Measurements from ENCODE around the gene MUC13. TPM values are rescaled to one million over a fixed set of nuclear protein-coding genes. Genes with fewer than 3 reads are reported as not detected.
A peak's percentile ranks its signal among the peaks of the same experiment; 100 is the strongest.

Gene MUC13
- total RNA-seq, 3 donors from 2014 or later = 0.05 to 0.10 TPM; not detected in 1

DNA sequence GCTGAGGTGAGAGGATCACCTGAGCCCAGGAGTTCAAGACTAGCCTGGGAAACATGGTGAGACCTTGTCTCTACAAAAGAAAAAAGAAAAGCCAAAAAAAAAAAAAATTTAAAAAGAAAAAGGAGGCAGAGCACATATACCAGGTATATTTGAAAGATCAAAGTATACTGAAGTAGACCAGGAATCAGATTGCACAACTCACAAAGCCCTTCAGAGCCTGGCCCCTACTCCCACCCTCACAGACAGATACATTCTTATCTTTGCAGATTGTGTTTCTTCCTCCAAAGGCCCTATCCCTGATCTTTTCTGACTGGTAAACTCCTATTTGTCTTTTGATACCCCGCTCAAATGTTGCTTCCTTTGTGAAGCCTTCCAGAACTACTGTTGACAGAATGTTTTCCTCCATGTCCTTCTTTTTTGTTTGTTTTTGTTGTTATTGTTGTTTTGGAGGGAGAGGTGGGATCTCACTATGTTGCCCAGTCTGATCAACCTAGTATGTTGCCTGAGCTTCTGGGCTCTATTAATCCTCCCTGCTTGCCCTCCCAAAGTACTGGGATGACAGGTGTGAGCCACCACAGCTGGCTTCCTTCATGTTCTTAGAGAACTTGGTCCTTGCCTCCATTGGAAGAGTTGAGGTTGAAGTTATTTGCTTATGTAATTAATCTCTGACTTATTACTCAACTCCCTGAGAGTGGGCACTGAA is 37.6 kb downstream of the MUC13 start:
- no peak overlapping the region for H3K4me3 Mint-ChIP-seq

DNA sequence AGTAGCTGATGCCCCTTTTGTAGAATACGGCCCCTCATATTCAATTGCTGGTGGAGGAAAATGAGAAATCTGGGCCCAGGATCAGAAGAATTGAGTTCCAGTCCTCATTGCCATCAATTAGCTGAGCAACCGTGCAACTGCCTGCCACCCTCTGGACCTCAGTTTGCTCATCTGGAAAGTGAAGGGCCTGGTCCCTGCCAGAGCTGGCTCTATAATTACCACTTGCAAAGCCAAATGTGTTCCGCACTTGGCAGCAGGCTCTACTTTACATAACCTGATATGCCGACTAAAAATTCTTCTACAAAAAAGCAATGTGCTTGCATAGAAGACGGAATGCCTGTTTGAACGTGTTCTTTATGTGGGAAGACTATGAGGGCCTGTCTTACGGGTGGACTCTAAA is 38.8 kb downstream of the MUC13 start:
- no peak for ATAC-seq
- Mint-ChIP-seq H3K27me3 (ENCODE audit: low read depth) (peaks cover 1% of the 10 kb centered on the region), H3K4me3 (no peak overlapping the region), H3K9me3 (no peaks in the 10 kb centered on the region), H3K4me1 (ENCODE audit: low read depth) (peaks cover 5% of the 10 kb centered on the region), H3K36me3 (ENCODE audit: insufficient read depth) (no peaks in the 10 kb centered on the region)
- no peak for DNase-seq

More for the DNA sequence above, 37.6 kb downstream of the MUC13 start:
- ATAC-seq (no peak), DNase-seq (no peak)
- Mint-ChIP-seq H3K9me3 (no peaks in the 10 kb centered on the region), H3K4me1 (ENCODE audit: low read depth) (peaks cover 11% of the 10 kb centered on the region), H3K27me3 (ENCODE audit: low read depth) (peaks cover 4% of the 10 kb centered on the region), H3K36me3 (ENCODE audit: insufficient read depth) (no peaks in the 10 kb centered on the region)

DNA sequence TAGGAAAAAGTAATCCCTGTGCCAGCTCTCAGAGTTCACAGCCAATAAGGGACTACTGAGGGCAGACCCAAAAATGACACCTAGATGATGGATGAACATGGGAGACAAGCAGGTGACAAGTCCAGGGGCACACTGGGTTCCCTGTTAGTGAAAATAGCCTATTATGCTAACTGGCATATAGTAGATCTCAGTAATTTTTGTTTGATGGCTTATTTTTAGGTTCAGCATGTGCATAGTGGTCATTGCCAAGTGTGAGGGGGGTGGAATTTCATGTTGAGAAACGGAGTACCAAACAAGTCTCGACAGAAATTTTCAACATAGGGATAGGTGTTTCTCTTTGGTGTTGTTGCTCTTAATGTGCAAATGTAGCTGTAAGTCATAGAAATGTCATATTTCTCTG is 41.0 kb downstream of the MUC13 start:
- H3K36me3 Mint-ChIP-seq (ENCODE audit: insufficient read depth) = no peaks in the 10 kb centered on the region
- ATAC-seq (no peak), DNase-seq (no peak)
- H3K27me3 Mint-ChIP-seq (ENCODE audit: low read depth) = peaks cover 18% of the 10 kb centered on the region
- no peaks in the 10 kb centered on the region for H3K4me1 Mint-ChIP-seq (ENCODE audit: low read depth)
- H3K9me3 Mint-ChIP-seq = no peaks in the 10 kb centered on the region
- no peak overlapping the region for H3K4me3 Mint-ChIP-seq

DNA sequence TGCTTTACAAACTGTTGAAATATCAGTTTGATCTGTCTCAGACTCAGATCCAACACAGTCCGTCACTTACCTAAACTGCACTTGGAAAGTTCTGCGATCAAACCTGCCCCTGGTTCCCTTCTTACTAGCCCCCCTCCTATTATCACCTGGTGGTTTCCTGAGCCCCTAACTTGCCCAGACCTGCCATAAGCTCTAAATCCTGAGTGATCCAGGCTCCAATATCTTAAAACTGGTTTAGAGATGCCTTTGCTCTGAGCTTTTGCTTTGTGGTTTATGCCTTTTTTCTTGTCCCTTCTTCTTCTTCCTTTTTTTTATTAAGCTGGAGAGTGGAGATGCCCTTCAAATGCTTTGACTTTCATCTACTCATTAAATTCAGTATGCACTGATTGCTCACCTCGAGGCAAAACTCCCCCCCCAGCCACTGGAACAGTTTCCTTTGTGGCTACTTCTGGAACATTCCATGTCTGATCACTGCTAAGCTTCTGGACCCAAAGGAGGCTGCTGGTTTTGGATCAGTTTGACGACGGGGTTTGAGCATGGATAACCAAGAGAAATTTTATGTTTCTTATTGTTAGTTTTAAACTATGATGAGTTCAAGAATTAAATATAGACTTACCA is 43.9 kb downstream of the MUC13 start:
- Mint-ChIP-seq H3K4me3 (no peak overlapping the region), H3K27me3 (ENCODE audit: low read depth) (peaks cover 32% of the 10 kb centered on the region), H3K36me3 (ENCODE audit: insufficient read depth) (no peaks in the 10 kb centered on the region), H3K9me3 (no peaks in the 10 kb centered on the region), H3K4me1 (ENCODE audit: low read depth) (no peaks in the 10 kb centered on the region)
- no peak for ATAC-seq
- DNase-seq = no peak

DNA sequence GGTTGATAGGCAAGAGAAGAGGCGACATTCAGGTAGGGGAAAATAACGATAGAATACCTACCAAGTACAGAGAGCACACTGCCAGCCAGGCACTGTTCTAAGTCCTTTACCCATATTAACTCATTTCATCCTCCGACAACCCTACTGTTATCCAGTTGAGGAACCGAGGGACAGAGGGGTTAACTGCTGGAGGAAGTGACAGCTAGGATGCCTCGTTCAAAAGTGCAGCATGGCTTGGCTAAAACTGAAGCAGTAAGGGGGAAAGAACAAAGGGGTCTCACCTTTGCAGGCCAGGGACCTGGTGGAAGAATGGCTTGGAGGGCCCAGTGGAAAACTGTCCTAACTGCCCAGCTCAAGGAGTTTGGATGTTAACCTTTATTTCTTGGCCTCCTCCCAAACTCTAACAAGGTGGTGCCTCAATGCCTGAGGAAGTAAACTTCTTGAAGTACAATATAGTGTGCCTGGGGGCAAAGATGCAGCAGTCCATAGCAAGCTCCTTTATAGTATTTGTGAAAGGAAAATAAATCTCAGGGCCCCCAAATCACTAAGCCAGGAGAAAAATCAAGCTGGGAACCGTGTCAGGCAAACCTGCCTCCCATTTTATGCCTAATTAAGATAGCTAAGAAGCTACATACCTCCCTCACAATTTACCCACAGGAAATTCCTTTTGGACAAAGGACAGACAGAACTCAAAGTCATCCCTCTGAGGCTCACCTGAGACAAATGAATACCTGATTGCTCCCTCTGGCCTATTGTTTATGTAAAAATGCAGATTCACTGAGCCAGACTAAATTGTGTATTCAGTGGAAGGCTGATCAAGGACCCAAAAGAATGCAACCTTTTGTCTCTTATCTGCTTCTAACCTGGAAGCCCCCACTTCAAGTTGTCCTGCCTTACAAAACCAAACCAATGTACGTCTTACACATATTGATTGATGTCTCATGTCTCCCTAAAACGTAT is 45.8 kb downstream of the MUC13 start:
- H3K27me3 Mint-ChIP-seq (ENCODE audit: low read depth) = peaks cover 42% of the 10 kb centered on the region
- H3K4me3 Mint-ChIP-seq = peak overlapping the region; percentile 63
- no peaks in the 10 kb centered on the region for H3K36me3 Mint-ChIP-seq (ENCODE audit: insufficient read depth)
- DNase-seq (no peak), ATAC-seq (no peak)
- no peaks in the 10 kb centered on the region for H3K4me1 Mint-ChIP-seq (ENCODE audit: low read depth)
- H3K9me3 Mint-ChIP-seq = no peaks in the 10 kb centered on the region

DNA sequence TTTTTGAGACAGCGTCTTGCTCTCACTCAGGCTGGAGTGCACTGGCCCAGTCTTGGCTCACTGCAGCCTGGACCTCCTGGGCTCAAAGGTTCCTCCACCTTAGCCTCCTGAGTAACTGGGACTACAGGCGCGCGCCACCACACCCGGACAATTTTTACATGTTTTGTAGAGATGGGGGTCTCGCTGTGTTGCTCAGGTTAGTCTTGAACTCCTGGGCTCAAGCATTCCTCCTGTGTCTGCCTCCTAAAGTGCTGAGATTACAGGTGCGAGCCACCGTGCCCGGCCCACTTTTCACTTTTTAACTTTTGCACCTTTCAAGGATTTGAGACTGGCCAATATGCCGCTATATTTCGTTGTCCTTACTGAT is 46.6 kb downstream of the MUC13 start:
- no peak for DNase-seq
- H3K27me3 Mint-ChIP-seq (ENCODE audit: low read depth) = peaks cover 47% of the 10 kb centered on the region
- H3K9me3 Mint-ChIP-seq = no peaks in the 10 kb centered on the region
- no peak for ATAC-seq
- no peaks in the 10 kb centered on the region for H3K36me3 Mint-ChIP-seq (ENCODE audit: insufficient read depth)
- peak overlapping the region; percentile 63 for H3K4me3 Mint-ChIP-seq
- no peaks in the 10 kb centered on the region for H3K4me1 Mint-ChIP-seq (ENCODE audit: low read depth)

DNA sequence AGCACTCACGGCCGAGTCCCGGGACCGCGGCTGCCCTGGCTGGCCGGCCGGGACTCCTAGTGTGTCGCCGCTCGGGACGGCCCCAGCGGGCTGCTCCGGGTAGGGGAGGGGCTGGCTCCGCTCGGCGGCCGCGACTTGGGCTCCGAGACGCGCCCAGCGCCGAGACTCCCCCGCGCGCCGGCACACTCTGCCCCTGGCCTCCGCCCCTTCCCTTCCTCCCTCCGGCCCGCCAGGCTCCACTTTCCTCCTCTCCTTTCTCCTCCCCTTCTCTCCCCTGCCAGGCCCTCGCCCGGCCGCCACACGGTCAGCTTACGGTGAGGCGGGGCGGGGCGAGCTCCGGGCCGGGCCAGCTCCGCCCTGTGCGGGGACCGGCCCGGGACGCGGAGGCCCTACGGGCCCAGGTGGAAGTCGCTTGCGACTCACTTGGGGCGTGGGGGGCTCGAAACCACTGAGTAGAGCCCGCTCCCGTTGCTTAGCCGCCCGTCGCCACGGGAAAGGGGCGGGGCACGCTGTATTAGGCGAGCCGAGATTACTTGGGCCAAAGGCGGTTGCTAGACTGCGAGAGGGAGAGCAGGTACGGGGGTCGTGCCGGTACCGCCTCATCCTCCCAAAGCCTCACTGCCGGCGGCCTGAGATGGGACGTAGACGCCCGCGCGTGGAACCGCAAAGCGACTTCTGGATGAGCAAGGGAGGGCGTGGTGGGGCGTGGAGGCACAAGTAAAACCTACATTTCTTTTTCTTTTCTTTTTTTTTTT is 47.2 kb downstream of the MUC13 start, which contains the start of gene ITGB5:
Gene ITGB5 (minus strand): TSS at position 189 of the 755 bp plus-strand sequence. CDS start 365 bp downstream, outside the sequence.
- no peaks in the 10 kb centered on the region for H3K9me3 Mint-ChIP-seq
- peak; percentile 73 to 74 for ATAC-seq
- H3K4me3 Mint-ChIP-seq = peak within 1 kb of the TSS; percentile 63
- no peaks in the 10 kb centered on the region for H3K4me1 Mint-ChIP-seq (ENCODE audit: low read depth)
- DNase-seq = peak; percentile 9
- H3K27me3 Mint-ChIP-seq (ENCODE audit: low read depth) = peaks cover 50% of the 10 kb centered on the region
- H3K36me3 Mint-ChIP-seq (ENCODE audit: insufficient read depth) = no peaks in the 10 kb centered on the region

DNA sequence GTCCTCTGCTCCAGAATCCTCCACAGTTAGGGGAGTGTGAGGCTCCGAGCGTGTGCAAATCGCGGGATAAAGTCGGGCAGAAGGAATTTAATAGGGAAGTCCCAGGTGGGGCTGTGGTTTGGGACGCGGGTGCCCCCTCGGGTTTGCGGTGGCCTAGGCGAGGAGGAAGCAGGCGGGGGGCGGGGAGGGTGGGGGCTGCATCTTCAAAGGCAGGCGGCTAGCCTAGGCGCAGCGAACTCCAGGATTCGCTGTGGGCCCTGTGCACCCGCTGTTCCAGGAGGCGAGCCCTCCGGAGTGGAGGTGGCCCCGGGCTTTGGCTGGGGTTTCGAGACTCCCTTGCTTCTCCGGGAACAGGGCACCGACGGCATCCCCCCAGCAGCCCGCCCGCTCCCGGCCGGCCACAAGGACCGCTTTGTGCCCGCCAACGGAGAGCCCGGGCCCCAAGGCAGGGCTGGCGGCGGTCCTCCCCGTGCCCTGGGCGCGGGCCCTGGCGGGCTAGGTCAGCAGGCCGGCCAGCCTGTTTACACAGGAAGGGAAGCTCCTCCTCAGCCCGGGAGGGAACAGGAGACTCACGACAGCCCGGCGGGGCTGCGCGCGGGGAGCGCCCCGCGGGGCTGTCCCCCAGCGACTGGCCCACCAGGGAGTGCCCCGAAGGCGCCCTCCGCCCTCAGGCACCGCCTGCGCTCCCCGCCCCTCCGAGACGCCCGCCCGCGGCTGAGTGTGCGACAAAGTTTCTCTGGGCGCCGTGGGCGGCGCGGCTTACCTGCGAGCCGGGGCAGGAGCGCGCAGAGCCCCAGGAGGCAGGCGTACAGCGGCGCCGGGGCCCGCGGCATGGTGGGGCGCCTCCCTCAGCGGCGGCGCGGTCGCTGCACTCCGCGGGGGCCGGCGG is 48.1 kb downstream of the MUC13 start:
- Mint-ChIP-seq H3K36me3 (ENCODE audit: insufficient read depth) (no peaks in the 10 kb centered on the region), H3K4me1 (ENCODE audit: low read depth) (no peaks in the 10 kb centered on the region), H3K9me3 (no peaks in the 10 kb centered on the region), H3K27me3 (ENCODE audit: low read depth) (peaks cover 56% of the 10 kb centered on the region), H3K4me3 (peak overlapping the region; percentile 31)
- peak; percentile 71 for ATAC-seq
- peak; percentile 31 for DNase-seq

DNA sequence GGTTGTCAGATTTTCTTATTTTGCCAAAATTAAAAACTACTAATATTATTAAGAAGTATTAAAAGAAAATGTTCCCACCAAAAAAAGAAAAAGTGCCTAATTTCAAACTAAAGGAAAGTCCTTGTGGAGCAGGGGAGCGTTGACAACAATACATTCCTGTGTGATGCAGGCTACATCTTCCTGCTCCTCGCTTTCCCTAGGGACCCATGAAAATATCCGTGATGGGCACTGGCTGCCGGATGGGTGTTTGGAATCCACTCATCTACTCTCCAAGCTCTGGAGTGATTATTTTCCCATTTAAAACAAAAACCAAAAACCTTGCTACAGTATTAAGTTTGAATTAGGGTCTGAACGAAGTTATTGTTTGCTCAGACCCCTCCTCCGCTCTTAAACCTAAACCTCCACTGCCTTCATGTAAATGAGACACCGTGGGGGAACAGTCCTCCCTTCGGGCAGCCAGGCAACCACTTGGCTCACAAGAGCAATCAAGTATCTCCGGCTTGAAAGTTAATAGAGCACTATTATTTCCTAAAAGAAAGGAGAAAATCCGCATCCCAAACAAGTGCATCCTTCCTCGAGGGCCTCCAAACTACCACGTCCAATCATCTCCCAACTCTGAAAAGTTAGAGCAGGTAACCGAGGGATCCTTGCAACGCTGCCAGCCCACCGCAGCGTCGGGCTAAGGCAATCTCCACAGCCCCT is 48.9 kb downstream of the MUC13 start:
- no peak for DNase-seq
- no peaks in the 10 kb centered on the region for H3K9me3 Mint-ChIP-seq
- H3K4me1 Mint-ChIP-seq (ENCODE audit: low read depth) = no peaks in the 10 kb centered on the region
- H3K27me3 Mint-ChIP-seq (ENCODE audit: low read depth) = peaks cover 53% of the 10 kb centered on the region
- no peak for ATAC-seq
- H3K4me3 Mint-ChIP-seq = peak overlapping the region; percentile 31
- no peaks in the 10 kb centered on the region for H3K36me3 Mint-ChIP-seq (ENCODE audit: insufficient read depth)

DNA sequence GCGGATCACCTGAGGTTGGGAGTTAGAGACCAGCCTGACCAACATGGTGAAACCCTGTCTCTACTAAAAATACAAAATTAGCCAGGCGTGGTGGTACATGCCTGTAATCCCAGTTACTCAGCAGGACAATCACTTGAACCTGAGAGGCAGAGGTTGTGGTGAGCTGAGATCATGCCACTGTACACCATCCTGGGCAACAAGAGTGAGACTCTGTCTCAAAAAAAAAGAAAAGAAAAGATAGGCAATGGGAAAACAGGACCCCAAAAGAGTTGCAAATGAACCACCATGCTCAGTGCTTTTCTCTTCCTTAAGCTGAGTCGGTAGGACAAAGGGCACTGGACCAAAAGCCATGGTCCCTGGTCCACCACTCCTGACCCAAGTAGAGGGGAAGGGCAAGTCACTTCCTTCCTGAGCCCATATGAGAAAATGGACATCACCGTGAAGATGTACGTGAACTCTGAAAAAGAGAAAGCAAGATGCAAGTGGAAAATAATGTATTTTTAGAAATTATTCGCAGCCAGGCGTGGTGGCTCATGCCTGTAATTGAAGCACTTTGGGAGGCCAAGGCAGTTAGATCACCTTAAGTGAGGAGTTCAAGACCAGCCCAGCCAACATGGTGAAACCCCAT is 50.0 kb downstream of the MUC13 start:
- Mint-ChIP-seq H3K4me1 (ENCODE audit: low read depth) (no peaks in the 10 kb centered on the region), H3K9me3 (no peaks in the 10 kb centered on the region), H3K4me3 (no peak overlapping the region), H3K36me3 (ENCODE audit: insufficient read depth) (no peaks in the 10 kb centered on the region), H3K27me3 (ENCODE audit: low read depth) (peaks cover 46% of the 10 kb centered on the region)
- ATAC-seq (no peak), DNase-seq (no peak)

DNA sequence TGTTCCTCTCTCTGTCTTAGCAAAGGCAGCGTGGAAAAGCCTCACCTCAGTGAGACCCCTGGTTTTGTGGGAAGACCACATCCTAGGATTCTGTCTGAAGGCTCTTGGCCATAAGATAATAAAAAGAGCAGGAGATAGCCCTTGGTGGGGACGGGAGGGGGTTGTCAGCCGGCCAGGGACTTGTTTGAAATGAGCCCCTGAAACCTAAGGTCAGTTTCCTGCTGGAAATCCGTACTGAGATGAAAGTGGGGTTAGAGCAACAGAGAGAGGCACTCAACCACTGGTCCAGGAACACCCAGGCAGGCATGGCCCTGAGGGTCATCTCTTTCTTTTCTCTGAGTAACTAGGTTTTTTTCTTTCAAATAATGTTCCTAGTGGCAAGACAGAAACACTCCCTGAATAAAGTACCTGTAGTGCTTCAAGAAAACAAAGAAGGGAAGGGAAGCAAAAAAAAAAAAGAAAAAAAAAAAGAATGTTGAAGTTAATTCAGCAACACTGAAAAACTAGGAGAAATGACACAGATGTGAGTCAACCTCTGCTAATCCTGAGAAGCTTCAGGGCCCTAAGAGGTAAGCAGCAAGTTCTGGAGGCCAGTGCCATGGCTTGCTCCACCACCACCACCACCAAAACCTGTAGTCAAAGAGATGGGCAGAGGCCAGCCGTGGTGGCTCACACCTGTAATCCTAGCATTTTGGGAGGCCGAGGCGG is 50.6 kb downstream of the MUC13 start:
- H3K4me3 Mint-ChIP-seq = no peak overlapping the region
- H3K36me3 Mint-ChIP-seq (ENCODE audit: insufficient read depth) = no peaks in the 10 kb centered on the region
- peaks cover 41% of the 10 kb centered on the region for H3K27me3 Mint-ChIP-seq (ENCODE audit: low read depth)
- DNase-seq (no peak), ATAC-seq (no peak)
- no peaks in the 10 kb centered on the region for H3K9me3 Mint-ChIP-seq
- peaks cover 4% of the 10 kb centered on the region for H3K4me1 Mint-ChIP-seq (ENCODE audit: low read depth)

Data from activated T-cell treated with anti-CD3 and anti-CD28 coated beads, Interleukin-2, amount 50 U/mL, for 4 hours (primary cell).